ENCODE measurements around the gene GPD1L.

The GPD1L gene

GRCh38 chr3:32129832-32130231 lies 23.4 kb downstream of the GPD1L start:
- H3K27ac ChIP-seq = no peak overlapping the region
- no peak for TF ChIP-seq ZFX (IDR thresholded peaks at IDR 0.05)
- TF ChIP-seq, protein P1, sequence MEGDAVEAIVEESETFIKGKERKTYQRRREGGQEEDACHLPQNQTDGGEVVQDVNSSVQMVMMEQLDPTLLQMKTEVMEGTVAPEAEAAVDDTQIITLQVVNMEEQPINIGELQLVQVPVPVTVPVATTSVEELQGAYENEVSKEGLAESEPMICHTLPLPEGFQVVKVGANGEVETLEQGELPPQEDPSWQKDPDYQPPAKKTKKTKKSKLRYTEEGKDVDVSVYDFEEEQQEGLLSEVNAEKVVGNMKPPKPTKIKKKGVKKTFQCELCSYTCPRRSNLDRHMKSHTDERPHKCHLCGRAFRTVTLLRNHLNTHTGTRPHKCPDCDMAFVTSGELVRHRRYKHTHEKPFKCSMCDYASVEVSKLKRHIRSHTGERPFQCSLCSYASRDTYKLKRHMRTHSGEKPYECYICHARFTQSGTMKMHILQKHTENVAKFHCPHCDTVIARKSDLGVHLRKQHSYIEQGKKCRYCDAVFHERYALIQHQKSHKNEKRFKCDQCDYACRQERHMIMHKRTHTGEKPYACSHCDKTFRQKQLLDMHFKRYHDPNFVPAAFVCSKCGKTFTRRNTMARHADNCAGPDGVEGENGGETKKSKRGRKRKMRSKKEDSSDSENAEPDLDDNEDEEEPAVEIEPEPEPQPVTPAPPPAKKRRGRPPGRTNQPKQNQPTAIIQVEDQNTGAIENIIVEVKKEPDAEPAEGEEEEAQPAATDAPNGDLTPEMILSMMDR (conservative IDR thresholded peaks at IDR 0.05) = no peak

DNA sequence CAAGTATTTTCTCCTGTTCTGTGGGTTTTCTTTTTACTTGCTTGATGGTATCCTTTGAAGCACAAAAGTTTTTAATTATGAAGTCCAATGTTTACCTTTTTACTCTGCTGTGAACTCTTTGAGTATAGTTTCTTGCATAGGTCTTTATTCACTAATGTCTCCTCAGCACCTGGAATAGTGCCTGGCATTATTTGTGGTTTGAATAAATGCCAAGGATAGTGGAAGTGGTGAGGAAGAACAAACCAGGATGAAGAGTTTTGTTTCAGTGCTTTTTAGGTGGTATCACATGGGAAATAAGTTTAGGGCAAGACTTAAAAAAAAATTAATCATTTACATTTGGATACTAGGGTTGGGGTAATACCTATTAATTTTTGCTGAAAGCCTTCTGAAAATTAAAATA lies 25.7 kb downstream of the GPD1L start:
- TF ChIP-seq, protein P1 (conservative IDR thresholded peaks at IDR 0.05) = no peak
- no peak for TF ChIP-seq ZFX (IDR thresholded peaks at IDR 0.05)
- H3K27ac ChIP-seq = no peak overlapping the region; the same call in 1 of the 2 replicates

DNA sequence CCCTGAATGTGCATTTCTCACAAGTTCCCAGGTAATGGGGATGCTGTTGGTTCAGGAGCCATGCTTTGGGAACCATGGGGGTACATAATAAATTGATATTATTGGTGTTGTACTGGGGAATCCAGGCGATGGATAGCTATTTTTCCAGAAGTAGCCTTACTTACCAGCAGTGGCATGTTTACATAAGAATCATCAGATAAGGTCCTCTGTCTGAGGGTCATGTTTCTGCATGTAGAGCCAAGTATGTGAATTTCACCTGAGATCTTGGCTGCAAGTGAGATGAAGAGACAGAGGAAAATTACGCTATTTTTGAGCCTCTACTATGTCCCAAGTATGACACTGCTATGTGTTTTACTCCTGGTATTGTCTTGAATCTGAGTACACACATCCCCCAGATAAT lies 26.3 kb downstream of the GPD1L start:
- TF ChIP-seq ZFX (IDR thresholded peaks at IDR 0.05) = no peak
- TF ChIP-seq, protein P1 (conservative IDR thresholded peaks at IDR 0.05) = no peak
- peak overlapping the region; percentile 7; the same call in 1 of the 2 replicates for H3K27ac ChIP-seq

DNA sequence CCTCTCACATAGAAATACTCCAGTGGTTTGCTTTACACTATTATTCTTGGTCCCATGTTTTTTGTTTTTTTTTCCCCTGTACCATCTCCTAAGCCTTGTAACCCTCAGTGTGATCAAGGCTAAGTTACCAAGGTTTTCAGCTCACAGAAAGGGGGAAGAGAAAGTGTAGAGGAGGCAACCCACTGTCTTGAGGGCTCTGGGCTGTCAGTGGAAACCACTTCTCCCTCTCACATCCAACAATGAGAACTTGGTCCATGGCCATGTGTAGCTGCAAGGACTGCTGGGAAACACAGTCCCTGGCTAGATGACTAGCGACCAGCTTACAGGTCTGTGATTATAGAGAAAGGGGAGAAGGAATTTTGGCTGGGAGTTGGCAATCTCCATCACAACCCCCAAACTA lies 30.3 kb downstream of the GPD1L start:
- TF ChIP-seq, protein P1 (conservative IDR thresholded peaks at IDR 0.05) = no peak
- TF ChIP-seq ZFX (IDR thresholded peaks at IDR 0.05) = no peak
- H3K27ac ChIP-seq = no peak overlapping the region

GRCh38 chr3:32137870-32138269 lies 31.4 kb downstream of the GPD1L start:
- no peak overlapping the region for H3K27ac ChIP-seq
- TF ChIP-seq ZFX (IDR thresholded peaks at IDR 0.05) = no peak
- TF ChIP-seq, protein P1 (conservative IDR thresholded peaks at IDR 0.05) = no peak

DNA sequence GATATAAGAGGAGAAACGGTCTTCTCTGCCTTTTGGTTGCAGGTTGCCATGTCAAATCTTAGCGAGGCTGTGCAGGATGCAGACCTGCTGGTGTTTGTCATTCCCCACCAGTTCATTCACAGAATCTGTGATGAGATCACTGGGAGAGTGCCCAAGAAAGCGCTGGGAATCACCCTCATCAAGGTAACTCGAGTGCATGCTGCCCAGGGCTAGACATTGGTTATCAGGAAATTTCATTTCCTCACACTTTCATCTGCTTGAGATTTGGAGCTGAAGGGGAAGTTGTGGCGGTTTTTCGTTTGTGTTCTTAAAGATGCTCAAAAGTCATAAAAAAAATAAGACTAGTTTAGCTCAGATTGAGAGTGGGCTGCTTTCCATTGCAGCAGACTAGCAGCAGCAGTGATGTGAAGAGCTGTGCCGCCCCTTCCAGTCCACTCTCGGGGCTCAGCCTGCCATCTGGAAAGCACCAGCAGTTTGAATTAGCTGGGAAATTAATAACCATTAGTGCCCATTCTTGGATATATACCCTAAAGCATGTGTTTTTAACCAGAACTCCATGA lies 32.2 kb downstream of the GPD1L start:
- no peak for TF ChIP-seq ZFX (IDR thresholded peaks at IDR 0.05)
- TF ChIP-seq, protein P1 (conservative IDR thresholded peaks at IDR 0.05) = no peak
- no peak overlapping the region for H3K27ac ChIP-seq

DNA sequence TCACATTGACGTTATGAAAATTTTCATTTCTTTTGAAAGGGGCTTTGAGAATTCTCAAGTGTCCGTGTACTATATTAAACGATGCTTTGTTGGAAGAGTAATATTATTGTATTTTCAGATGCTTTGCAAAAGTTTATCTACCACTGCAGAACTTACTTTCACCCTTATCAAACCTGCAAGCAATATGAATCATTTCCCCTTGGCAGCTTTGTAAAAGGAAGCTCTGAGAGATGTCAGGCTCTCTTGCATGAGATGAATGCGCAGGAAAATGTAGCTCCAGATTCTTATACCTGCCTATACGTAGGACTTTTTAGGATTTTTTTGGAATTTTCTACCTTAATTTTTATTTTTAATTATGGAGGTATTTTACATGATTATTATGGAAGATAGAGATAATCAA lies 34.5 kb downstream of the GPD1L start:
- no peak overlapping the region for H3K27ac ChIP-seq
- no peak for TF ChIP-seq ZFX (IDR thresholded peaks at IDR 0.05)
- TF ChIP-seq, protein P1 (conservative IDR thresholded peaks at IDR 0.05) = no peak

All from C4-2B (cell line).